Measurements from ENCODE around the gene ZNG1F. TPM values are rescaled to one million over a fixed set of nuclear protein-coding genes. Genes with fewer than 3 reads are reported as not detected.
"Not testable (repeated sequence)": the region's sequence is repeated elsewhere in the genome, so short reads cannot be mapped to it uniquely, and the experiment has no call there.

The ZNG1F gene
- total RNA-seq, 1 experiment from 2014 or later = 5.7 TPM

DNA sequence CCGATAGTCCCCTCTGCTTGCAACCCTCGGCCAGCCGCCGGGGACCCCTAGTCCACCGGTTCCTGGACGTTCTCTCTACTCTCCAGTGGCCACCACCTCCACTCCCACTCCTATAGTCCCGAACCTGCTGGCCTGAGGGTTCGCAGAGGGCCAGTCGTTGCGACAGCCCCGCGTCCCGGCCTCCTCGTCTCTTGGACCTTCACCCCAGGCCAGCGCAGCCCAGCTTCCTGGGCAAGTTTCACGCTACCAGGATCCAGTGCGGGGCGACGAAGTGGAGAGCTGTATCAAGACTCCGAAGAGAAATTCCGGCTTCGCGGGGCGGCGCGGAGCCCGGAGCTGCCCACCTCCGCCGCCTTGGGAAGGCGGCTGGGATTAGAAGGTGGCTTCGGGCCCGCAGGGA, 65.7 kb downstream of the ZNG1F start:
- not testable (repeated sequence) for DNase-seq (ENCODE audit: low spot score)

DNA sequence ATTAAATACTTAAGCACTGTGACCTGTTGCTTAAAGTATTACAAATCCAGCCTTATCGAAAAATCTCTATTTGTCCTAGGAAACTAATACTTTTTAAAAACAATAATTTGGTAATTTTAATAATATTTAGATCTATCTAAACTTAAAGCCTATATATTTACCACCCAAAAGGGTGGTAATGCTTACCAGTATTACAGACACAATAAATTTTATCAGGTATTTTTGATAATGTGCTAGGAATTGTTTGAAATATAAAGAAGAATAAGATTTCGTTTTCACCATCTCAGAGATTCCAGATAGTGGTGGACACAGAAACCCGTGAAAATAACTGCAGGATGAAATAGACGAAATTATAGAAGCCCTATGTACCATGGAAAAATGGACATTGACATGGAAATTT, 68.4 kb downstream of the ZNG1F start:
- not testable (repeated sequence) for DNase-seq (ENCODE audit: low spot score)

DNA sequence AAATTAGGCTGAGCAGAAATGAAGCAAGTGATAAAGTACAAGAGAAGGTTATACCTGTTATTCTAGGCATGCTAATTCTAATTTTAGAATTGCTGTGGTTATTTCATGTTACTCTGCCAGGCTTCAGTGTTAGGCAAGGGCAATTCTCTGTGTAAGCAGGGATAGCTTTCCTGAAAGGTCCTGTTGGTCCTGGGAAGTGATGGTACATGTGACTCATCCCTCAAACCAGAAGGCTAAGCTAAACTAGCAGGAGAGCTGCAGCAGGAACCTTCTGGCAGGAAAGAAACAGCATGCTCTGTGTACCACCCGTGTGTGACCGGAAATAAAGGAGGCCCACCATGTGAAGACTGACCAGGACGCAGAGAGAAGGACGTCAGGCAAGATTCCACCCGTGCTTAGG, 69.4 kb downstream of the ZNG1F start:
- not testable (repeated sequence) for DNase-seq (ENCODE audit: low spot score)

DNA sequence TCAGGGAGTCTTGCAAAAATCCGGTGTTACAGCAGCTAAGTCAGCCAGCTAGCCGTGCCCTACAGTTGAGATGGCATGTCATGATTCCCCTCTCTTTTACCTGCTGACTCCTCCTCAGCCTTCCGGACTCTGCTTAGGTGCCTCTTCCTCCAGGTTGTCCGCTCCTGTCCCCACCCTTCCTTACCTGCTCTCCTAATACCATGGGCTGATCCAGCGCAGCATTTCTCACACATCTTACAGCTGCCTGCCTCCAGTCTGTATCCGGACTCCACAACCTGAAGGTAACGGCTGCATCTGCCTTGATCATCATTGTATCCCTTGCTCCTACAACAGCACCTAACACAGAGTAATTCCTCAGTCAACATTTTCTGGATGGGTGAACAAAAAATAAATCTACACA, 69.8 kb downstream of the ZNG1F start:
- not testable (repeated sequence) for DNase-seq (ENCODE audit: low spot score)

DNA sequence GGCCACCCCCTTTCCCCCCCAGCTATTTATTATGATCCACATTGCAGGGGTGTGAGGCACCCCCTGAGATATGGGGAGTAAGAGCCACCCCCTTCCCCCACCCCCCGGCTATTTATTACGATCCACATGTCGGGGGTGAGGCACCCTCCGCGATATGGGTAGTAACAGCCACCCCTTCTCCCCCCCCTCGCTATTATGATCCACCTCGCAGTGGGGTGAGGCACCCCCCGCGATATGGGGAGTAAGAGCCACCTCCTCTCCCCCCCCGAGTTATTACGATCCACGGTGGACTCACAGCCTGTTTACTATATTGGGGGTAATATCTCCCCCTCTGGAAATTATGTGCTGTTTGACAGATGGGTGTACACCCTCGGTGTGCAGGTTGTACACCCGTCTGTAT, 75.8 kb downstream of the ZNG1F start:
- DNase-seq (ENCODE audit: low spot score) = not testable (repeated sequence)

DNA sequence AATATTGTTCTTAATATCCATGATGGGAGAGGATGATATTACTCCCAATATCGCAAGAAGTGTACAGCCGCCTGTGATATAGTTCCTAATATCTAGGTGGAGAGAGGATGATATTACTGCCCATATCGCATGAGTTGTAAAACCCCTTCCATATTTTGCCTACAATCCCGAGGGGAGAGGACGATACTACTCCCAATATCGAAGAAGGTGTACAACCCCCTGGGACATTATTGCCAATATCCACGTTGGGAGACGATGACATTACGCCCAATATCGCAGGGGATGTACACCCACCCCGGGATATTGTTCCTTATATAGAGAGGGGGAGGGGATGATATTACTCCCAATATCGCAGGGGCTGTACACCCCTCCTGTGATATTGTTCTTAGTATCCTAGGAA, 77.7 kb downstream of the ZNG1F start:
- not testable (repeated sequence) for DNase-seq (ENCODE audit: low spot score)

DNA sequence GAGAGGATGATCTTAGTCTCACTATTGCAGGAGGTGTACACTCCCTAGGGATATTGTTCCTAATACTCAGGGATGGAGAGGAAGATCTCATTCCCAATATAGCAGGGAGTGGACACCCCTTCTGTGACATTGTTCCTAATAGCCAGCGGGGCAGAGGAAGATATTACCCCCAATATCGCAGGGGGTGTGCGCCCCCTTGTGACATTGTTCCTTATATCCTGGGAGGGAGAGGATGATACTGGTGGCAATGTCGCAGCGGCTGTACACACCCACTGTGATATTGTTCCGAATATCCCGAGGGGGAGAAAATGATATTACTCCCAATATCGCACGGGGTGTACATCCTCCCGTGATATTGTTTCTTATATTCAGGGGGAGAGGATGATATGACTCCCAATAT, 78.2 kb downstream of the ZNG1F start:
- not testable (repeated sequence) for DNase-seq (ENCODE audit: low spot score)

DNA sequence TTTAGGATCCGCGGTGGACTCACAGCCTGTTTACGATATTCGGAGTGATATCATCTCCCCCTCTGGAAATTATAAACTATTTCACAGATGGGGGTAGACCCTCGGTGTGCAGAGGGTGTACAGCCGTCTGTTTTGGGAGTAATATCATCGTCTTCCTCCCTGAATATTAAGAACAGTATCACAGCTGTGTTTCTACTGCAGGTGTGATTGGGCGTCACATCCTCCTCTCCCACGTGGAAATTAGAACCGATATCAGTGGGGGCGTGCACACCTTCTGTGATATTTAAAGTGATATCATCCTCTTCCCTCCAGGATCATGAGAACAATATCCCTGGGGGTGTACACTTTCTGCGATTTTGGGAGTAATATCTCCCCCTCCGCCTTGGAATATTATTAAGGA, 79.9 kb downstream of the ZNG1F start:
- DNase-seq (ENCODE audit: low spot score) = not testable (repeated sequence)

DNA sequence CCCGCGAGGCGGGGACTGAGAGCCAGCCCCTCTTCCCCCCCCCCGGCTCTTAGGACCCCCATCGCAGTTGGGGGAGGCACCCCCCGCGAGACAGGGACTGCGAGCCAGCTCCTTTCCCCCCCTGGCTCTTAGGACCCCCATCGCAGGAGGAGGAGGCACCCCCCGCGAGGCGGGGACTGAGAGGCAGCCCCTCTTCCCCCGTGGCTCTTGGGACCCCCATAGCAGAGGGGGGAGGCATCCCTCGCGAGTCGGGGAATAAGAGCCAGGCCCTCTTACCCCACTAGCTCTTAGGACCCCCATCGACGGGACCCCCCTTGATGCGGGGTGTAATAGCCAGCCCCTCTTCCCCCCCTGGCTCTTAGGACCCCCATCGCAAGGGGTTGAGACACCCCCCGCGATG, 80.3 kb downstream of the ZNG1F start:
- not testable (repeated sequence) for DNase-seq (ENCODE audit: low spot score)

DNA sequence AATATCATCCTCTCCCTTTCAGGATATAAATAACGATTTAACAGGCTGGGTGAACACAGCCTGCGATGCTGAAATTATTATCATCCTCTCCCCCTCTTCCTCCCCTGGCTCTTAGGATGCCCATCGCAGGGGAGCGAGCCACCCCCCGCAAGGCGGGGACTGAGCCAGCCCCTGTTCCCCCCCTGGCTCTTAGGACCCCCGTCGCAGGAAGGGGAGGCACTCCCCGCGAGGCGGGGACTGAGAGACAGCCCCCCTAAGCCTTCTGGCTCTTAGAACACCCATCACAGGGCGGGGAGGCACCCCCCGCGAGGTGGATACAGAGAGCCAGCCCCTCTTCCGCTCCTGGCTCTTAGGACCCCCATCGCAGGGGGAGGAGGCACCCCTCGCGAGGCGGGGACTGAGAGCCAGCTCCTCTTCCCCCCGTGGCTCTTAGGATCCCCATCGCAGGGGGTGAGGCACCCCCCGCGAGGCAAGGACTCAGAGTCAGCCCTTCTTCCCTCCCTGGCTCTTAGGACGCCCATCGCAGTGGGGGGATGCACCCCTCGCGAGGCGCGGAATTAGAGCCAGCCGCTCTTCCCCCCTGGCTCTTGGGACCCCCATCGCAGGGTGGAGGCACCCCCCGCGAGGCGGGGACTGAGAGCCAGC, 82.5 kb downstream of the ZNG1F start:
- DNase-seq (ENCODE audit: low spot score) = not testable (repeated sequence)

DNA sequence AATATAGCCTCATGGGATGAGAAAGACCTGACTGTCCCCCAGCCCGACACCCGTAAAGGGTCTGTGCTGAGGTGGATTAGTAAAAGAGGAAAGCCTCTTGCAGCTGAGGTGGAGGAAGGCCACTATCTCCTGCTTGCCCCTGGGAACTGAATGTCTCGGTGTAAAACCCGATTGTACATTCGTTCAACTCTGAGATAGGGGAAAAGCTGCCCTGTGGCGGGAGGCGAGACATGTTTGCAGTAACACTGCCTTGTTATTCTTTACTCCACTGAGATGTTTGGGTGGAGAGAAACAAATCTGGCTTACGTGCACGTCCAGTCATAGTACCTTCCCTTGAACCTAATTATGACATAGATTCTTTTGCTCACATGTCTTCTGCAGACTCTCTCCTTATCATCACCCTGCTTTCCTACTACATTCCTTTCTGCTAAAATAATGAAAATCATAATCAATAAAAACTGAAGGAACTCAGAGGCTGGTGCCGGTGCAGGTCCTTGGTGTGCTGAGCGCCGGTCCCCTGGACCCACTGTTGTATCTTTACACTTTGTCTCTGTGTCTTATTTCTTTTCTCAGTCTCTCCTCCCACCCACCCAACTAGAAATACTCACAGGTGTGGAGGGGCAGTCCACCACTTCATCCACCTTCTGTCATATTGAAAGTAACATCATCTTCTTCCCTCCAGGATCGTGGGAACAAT, 83.4 kb downstream of the ZNG1F start:
- not testable (repeated sequence) for DNase-seq (ENCODE audit: low spot score)

DNA sequence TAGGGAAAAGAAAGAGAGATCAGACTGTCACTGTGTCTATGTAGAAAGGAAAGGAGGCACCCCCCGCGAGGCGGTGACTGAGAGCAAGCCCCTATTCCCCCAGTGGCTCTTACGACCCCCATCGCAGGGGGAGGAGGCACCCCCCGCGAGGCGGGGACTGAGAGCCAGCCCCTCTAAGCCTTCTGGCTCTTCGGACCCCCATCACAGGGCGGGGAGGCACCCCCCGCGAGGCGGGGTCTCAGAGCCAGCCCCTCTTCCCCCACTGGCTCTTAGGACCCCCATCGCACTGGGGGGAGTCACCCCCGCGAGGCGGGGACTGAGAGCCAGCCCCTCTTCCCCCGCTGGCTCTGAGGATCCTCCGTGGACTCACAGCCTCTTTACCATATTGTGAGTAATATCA, 84.6 kb downstream of the ZNG1F start:
- not testable (repeated sequence) for DNase-seq (ENCODE audit: low spot score)

DNA sequence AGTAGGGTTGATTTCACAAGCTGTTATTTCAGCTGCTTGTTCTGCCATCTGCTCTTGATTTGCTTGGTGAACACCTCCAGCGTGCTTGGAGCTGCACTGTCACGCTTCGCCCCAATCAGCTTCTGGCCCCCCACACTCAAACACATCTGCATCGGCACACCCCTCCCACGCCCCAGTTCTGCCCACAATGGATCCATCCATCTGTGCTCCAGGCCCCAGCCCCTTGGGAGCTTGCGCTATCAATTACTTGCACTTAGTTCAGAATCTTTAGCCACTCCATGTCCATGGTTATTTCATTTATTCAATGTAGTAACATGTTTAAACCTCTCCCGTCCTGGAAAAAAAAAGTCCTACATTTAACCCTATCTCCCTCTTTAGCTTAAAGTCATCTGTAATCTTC, 88.6 kb downstream of the ZNG1F start:
- DNase-seq (ENCODE audit: low spot score) = not testable (repeated sequence)

DNA sequence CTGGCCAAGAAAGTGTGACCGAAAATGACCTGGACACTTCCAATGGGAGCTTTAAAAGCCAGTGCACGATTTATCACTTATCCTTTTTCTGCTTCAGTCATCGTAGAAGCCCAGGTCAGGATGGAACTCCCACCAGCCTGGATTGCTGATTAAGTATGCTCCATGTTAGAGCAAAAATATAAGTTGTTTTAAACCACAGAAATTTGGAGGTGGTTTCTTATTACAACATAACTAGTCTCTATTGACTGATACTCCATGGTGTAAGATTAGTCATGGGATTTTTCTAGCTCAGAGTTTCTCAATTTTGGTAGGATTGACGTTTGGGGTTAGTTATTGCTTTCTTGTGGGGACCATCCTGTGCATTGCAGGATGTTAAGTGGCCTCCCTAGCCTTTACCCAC, 90.4 kb downstream of the ZNG1F start:
- DNase-seq (ENCODE audit: low spot score) = not testable (repeated sequence)

DNA sequence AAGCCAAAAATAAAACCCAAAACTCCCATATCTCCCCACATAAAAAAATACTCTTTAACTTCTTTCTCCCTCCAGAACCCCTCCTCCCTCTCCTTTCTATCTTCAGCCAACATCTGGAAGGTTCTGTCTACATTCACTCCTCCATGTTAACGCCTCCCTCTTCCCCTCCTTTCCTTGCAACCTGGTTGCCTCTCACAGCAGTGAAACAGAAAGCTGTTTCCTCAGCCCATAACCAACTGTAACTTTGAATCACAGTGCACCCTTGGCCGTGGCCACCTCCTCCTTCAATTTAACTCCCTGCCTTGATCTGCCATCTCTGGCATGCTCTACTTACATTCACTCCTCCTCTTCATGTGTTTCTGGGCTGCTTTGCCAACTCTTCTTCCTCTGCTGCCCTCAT, 94.1 kb downstream of the ZNG1F start:
- DNase-seq (ENCODE audit: low spot score) = not testable (repeated sequence)

DNA sequence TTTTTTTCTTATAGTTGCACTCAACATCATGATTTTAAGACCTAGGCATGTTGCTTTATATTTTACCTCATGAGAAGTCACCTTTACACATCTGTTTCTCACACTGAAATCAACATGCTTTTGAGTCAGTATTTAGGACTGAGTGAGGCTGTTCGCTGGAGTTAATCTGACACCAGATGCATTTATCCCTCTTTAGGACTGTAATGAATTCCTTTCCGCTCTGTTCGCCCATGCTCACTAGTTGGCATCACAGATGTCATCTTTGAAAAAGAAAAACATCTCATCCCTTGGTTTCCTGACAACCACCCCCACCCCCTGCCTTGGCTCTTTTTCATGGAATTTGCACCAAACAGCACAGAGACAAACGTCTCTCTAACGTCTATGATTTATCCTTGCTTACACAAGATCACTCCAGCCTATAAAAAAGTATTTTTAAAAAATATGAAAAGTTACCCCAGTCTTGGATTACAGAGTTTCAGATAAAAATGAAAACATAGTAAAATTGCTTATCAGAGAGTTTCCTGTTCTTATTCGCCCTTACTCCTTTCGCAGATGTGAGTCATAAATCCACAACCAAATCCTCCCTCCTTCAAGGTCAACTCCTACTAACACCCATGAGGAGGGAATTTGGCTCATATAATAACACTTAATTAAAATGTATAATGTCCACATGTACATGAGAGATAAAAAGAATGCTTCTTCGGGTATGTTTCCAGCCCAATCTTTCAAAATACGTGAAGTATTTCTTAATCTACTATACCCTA, 94.9 kb downstream of the ZNG1F start:
- not testable (repeated sequence) for DNase-seq (ENCODE audit: low spot score)

DNA sequence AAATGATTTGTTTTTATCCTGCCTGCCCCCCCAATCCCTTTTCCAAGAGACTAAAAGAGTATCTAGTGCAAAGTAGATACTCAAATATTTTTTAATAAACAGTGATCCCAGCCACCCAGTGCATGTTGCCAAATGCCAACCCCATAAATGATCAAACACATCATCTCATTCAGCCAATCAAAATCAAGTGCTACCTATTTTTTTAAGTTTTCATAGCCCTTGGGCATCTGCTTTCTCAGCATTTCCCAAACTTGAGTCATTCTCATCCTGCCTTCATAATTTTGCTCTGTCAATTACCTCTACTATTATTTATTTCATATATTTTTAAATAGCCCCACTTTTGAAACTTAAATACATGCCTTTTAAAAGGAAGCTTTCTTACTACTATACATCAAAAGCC, 98.2 kb downstream of the ZNG1F start:
- DNase-seq (ENCODE audit: low spot score) = not testable (repeated sequence)

DNA sequence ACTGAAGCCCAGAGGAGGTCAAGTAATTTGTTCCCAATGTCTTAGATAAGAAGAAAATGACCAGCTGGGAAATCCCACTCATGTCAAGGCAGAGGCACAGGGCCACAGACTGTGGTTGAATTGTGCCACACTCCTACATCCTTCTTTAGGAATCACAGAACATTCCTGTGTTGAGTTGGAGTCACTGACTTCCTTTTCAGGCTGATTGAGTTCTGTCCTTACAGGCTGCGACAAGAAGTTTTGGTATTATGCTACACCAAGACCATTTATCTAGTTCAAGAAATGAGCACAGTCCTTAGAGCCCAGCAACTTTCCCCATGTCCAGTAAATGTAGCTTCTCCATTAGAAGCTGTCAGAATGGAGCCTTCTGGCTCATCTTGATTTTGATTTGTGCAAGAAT, 98.7 kb downstream of the ZNG1F start:
- DNase-seq (ENCODE audit: low spot score) = not testable (repeated sequence)

DNA sequence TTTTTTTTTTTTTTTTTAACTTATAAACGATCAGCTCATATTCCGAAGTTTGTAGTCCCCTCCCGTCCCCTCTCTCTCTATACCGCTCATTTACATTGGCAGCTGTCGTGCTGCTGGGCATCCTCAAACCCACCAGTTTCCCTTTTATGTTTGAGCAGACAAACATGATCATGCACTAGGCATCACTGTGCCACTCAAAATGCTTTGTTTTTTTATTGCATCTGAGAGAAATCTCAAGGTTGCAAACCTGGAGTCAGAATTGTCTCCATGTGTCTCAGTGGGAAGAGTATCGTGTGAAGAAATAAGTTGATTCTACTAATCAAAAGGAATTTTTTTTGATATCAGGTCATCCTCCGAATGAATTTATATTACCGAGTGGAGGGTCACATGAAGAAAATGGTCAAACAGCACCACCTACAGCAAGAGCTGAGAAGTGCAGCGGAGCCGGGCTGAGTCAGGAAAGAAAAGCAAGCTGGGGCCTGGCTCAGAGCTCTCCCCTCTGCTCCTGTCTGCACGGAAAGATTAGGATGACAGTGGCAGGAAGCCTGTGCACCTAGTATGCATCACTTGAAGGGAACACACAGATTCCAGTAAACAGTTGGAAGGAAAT, 100.6 kb downstream of the ZNG1F start:
- DNase-seq (ENCODE audit: low spot score) = not testable (repeated sequence)

DNA sequence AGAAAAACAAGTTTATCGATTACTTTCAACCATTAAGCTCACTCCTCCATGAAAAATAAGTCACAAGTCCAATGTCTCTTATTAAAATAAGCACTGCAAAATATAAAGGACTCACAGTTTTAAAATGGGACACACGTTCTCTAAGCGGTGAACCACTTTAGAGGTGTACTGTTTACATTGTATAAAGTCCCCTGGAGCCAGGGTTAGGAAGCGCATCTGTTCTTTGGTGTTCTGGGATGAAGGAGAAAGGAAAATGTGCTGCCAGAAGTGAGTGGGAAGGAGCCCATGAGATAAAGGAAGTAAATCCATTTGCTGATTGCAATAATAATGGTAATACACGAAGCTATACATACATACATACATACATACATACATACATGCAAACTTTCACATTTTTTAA, 101.2 kb downstream of the ZNG1F start:
- DNase-seq (ENCODE audit: low spot score) = not testable (repeated sequence)

DNA sequence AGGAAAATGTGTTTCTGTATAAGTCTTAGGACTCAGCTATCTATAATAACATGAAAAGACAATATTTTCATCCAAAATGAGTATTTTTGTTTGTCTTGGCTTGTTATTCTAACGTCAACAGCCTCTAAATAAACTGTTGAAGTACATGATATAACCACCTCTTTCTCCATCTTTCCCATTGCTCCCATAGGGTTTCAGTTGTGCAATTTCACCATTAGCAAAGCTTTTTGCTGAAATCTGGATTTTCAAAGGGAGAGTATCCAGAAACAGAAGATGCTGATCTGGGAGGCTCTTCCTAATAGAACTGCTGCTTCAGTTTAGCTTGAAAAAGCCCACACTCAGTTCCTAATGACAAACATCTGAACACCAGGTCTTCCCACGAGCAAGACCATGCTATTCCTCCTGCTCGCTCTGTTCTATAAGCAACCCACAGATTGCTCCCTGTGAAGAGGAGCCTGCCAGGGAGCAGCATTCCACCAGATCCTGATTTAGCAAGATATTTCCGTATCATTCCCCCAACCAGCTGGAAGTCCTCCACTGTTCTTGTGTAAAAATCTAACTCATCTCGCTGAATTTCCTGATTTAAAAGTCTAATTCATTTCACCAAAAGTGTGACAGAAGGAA, 101.8 kb downstream of the ZNG1F start:
- DNase-seq (ENCODE audit: low spot score) = not testable (repeated sequence)

DNA sequence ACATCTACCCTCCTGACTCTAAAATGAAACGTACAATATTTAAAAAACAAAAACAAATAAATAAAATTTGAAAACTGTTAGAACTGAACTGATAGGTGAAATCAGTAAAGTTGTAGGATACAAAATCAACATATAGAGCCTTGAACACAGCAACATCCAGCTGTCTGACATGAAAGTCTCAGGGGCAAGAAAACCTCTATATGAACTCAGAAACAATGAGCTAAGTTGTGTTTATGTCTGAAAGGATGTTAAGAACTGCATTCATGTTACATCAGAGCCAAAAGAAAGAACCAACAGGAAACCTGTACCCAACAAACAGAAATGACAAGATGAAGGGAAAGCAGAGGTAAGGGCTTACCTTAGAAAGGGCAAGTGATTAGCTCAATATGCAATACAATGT, 102.4 kb downstream of the ZNG1F start:
- DNase-seq (ENCODE audit: low spot score) = not testable (repeated sequence)

Data from A172 (cell line).